ENCODE data around the gene SEBOX. TPM values are rescaled to one million over a fixed set of nuclear protein-coding genes. Genes with fewer than 3 reads are reported as not detected.

SEBOX gene
- total and polyA plus RNA-seq, 3 donors from 2014 or later: not detected

- TF ChIP-seq POLR2A (IDR thresholded peaks at IDR 0.05) (no peak), CTCF (IDR thresholded peaks at IDR 0.05) (no peak)
- no peaks in the 10 kb centered on the region for H3K36me3 ChIP-seq (ENCODE audit: low read depth, missing control alignments)
- DNase-seq: no peak
- no peaks in the 10 kb centered on the region for H3K4me1 ChIP-seq
- intact Hi-C loops (cut with DNase I; ENCODE audit: low total_unique reads): no loop called here
- H3K9me3 ChIP-seq: no peaks in the 10 kb centered on the region
- H3K27ac ChIP-seq: no peak overlapping the region
- H3K27me3 ChIP-seq: no peaks in the 10 kb centered on the region
- 68% methylated on average over 7 to 8 of the region's 8 CpGs for WGBS, 2 donors
- peak overlapping the region in 1 of 2 donors; percentile 54 for H3K4me3 ChIP-seq
Observed at GRCh38 chr17:28385406-28385805, 20.4 kb upstream of the SEBOX start.

GRCh38 chr17:28385037-28385400 lies 20.0 kb upstream of the SEBOX start:
- intact Hi-C loops (cut with DNase I; ENCODE audit: low total_unique reads): no loop called here
- WGBS, 2 donors: 31 to 64% methylated on average over 5 to 28 of the region's 29 CpGs
- TF ChIP-seq POLR2A (IDR thresholded peaks at IDR 0.05): no peak
- TF ChIP-seq CTCF (IDR thresholded peaks at IDR 0.05): no peak
- no peak for DNase-seq
- no peaks in the 10 kb centered on the region for H3K27me3 ChIP-seq
- no peak overlapping the region for H3K27ac ChIP-seq
- no peaks in the 10 kb centered on the region for H3K4me1 ChIP-seq
- peak overlapping the region; percentile 15 to 54 for H3K4me3 ChIP-seq
- no peaks in the 10 kb centered on the region for H3K9me3 ChIP-seq
- no peaks in the 10 kb centered on the region for H3K36me3 ChIP-seq (ENCODE audit: low read depth, missing control alignments)

GRCh38 chr17:28384281-28385036 lies 19.5 kb upstream of the SEBOX start:
- WGBS, 2 donors: 30 to 52% methylated on average over 31 to 56 of the region's 56 CpGs
- TF ChIP-seq POLR2A (IDR thresholded peaks at IDR 0.05): no peak
- no peak for TF ChIP-seq CTCF (IDR thresholded peaks at IDR 0.05)
- H3K4me1 ChIP-seq: no peaks in the 10 kb centered on the region
- no peaks in the 10 kb centered on the region for H3K36me3 ChIP-seq (ENCODE audit: low read depth, missing control alignments)
- DNase-seq: peak; percentile 51
- peak overlapping the region; percentile 15 to 54 for H3K4me3 ChIP-seq
- H3K27ac ChIP-seq: no peak overlapping the region
- H3K9me3 ChIP-seq: no peaks in the 10 kb centered on the region
- intact Hi-C loops (cut with DNase I; ENCODE audit: low total_unique reads): no loop called here
- H3K27me3 ChIP-seq: no peaks in the 10 kb centered on the region

- WGBS, 2 donors: 40 to 53% methylated on average over 36 to 69 of the region's 72 CpGs
- Histone ChIP-seq H3K4me3 (peak overlapping the region; percentile 24 to 29), H3K27ac (no peak overlapping the region), H3K9me3 (no peaks in the 10 kb centered on the region), H3K36me3 (ENCODE audit: low read depth, missing control alignments) (no peaks in the 10 kb centered on the region), H3K4me1 (no peaks in the 10 kb centered on the region), H3K27me3 (no peaks in the 10 kb centered on the region)
- no peak for DNase-seq
- TF ChIP-seq POLR2A (IDR thresholded peaks at IDR 0.05): no peak
- TF ChIP-seq CTCF (IDR thresholded peaks at IDR 0.05): peak in 1 of 3 experiments; percentile 3
- intact Hi-C loops (cut with DNase I; ENCODE audit: low total_unique reads): no loop called here
Observed at GRCh38 chr17:28381141-28381825, 16.3 kb upstream of the SEBOX start.

Data from testis (tissue), 3 donors.